ENCODE data around the gene PTPRQ.

Gene PTPRQ, protein sequence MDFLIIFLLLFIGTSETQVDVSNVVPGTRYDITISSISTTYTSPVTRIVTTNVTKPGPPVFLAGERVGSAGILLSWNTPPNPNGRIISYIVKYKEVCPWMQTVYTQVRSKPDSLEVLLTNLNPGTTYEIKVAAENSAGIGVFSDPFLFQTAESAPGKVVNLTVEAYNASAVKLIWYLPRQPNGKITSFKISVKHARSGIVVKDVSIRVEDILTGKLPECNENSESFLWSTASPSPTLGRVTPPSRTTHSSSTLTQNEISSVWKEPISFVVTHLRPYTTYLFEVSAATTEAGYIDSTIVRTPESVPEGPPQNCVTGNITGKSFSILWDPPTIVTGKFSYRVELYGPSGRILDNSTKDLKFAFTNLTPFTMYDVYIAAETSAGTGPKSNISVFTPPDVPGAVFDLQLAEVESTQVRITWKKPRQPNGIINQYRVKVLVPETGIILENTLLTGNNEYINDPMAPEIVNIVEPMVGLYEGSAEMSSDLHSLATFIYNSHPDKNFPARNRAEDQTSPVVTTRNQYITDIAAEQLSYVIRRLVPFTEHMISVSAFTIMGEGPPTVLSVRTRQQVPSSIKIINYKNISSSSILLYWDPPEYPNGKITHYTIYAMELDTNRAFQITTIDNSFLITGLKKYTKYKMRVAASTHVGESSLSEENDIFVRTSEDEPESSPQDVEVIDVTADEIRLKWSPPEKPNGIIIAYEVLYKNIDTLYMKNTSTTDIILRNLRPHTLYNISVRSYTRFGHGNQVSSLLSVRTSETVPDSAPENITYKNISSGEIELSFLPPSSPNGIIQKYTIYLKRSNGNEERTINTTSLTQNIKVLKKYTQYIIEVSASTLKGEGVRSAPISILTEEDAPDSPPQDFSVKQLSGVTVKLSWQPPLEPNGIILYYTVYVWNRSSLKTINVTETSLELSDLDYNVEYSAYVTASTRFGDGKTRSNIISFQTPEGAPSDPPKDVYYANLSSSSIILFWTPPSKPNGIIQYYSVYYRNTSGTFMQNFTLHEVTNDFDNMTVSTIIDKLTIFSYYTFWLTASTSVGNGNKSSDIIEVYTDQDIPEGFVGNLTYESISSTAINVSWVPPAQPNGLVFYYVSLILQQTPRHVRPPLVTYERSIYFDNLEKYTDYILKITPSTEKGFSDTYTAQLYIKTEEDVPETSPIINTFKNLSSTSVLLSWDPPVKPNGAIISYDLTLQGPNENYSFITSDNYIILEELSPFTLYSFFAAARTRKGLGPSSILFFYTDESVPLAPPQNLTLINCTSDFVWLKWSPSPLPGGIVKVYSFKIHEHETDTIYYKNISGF (N-terminal part only)

DNA sequence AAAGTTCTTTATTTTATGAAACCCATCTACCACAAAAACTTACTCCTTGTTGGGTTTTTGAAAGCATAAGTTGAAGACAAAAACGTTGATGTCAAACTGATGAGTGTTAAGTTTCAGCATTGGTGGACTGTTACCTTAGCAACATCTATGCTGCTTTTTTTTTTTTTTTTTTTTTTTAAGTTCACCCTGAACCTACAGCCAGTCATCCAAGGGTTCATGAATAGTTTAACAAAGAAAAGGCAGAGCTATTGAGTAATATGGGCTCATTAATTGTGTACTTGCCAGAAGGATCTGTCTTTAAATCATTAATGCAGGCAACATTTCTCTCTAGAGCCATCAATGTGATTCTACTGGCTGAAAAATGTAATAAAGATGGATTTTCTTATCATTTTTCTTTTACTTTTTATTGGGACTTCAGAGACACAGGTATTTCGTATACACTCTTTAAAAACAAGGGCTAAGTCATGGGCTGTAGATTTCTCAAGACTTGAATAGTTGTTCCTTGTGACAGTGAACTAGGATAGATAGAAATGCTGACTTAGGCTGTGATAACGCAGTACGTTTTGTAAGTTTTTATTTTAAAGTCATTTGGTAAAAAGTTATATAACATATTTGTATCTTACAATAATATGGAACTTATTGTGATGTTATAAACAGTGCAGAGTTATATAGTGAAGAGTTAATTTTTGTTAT, at the start of gene PTPRQ:
Gene PTPRQ (plus strand): TSS at position 262 of the 693 bp plus-strand sequence. CDS start 111 bp downstream, at position 373.
- DNase-seq (ENCODE audit: low read depth, low spot score): peak; percentile 22
- H3K27ac ChIP-seq: no peak within 1 kb of the TSS

DNA sequence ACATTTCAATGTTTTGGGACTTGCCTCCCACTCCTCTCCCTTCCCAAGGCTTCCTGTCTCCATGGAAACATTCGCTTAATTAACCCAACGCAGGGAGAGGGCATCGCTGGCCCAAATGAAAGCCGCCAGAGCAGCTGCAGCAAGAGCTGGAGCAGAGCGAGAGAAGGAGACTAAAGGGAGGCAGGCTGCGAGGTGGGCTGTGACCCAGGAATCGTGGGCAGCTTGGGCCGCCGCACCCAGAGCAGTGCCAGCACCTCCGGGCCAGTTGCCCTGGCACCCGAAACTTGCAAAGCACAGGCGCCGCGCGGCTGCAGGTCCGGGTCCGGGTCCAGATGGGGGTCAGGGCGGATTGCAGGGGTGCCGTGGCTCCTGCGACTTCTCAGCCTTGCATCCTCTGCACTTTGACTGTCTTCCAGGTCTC, 43.5 kb upstream of the PTPRQ start:
- H3K27ac ChIP-seq: no peak overlapping the region
- no peak for DNase-seq (ENCODE audit: low read depth, low spot score)

DNA sequence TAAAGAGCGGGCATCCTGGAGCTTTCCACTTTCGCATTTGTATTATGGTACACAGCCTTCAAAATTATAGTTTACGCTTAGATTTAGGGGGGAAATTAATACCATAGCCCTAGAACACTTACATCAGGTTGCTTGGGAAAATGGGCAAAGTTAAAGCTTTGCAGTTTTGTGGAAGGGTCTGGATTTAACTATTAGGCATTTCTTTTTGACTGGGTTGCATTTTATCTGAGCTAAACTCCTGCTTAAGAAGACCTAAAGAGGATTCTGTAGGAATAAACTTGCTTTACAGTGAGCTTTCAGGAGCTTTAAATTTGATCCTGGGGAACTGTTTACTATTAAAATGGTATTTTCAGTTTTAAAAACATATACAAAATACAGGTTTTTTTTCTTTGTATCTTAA, 42.8 kb upstream of the PTPRQ start:
- no peak overlapping the region for H3K27ac ChIP-seq
- DNase-seq (ENCODE audit: low read depth, low spot score): no peak

DNA sequence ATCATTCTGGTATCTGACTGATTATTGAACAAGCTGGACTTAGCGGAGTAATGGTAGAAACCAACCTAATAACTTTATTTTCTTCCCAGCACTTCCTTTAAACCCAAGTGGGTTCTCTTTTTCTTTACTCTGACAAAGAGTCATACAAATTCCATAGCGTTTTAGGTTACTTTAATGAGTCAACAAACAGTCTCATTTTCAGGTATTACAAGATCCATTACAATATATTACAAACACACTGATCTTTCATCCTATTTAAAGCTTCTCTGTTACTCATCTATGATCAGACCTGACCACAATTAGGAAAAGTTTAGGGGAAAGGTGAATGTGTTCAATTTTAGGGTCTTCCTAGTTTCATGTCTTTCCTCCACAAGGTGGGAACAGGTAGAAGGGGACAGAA, 39.4 kb upstream of the PTPRQ start:
- no peak overlapping the region for H3K27ac ChIP-seq
- no peak for DNase-seq (ENCODE audit: low read depth, low spot score)

DNA sequence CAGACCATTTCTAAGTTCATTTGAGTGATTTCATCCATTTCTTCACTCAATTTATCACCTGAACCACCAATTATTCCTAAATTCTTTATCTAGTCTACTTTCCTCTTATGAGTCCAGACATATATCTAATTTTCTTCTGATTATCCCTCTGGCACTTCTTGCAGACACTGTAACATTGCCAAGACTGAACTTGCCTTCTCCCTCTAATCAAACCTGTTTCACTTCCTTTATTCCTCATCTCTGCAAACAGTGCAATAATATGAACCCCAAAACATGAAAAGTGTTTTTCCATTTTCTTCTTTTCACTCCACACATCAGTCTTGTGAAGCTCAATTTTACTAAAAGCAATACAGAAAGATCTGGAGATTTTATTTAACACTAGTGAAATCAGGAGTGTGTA, 37.8 kb upstream of the PTPRQ start:
- DNase-seq (ENCODE audit: low read depth, low spot score): no peak
- H3K27ac ChIP-seq: no peak overlapping the region

DNA sequence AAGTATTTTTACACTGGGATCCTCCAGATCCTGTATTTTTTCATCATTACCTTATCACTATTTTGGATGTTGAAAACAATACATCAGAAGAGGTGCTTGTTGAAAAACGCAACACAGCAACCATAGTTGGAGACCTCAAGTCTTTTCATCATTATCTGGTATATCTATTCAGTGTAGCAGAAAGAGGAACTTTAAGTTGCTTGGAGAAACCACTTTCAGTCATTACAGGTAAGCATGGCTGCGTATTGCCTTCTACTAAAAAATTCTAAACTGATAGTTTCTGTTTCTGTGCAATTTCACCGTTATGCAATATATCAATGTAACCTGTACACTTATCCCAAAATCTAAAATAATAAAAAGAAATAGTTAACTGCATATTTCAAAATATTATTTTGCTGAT, 32.2 kb upstream of the PTPRQ start:
- H3K27ac ChIP-seq: no peak overlapping the region
- DNase-seq (ENCODE audit: low read depth, low spot score): no peak

DNA sequence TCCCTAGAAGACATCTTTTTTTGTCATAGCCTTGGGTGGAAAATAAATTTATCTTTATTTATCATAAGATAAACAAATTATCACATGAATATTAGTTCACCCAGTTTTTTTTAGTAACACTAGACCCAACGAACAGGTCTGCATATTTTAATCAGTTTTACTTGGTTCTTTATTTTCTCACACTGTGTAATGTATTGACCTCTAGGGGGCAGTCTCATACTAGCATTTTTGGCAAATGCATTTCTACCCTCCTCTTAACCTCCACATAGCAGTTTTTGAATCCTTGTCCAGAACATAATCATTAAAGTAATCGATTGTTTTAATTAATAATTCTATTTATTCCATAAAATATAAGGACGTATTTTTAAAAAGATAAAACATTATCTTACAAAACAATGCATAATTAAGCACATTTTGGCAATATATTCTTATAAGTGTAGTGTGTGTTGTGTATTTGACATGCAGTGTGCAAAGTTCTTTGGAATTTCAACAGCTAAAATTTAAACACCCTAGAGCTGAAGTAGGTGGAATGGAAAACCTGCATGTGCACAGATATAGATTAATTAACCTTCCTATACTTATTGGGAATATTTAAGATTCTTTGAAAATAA, 31.6 kb upstream of the PTPRQ start:
- H3K27ac ChIP-seq: no peak overlapping the region
- no peak for DNase-seq (ENCODE audit: low read depth, low spot score)

DNA sequence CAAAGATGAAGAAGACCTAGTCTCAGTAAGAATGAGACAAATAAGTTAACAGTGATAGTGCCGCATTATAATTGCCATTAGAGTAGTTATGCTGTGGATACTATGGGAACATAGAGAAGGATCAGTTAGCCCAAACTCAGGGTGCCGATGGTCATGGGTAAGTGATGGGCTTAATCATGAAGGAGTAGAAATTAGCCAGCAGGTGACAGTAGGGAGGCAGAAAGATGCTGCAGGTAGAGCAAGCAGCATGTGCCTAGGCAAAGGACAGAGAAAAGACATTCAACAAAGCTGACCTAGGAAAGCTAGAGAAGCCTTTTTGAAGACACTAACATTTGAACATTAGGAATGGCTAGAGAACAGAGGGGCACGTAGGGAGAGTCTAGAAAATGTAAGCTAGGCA, 30.6 kb upstream of the PTPRQ start:
- DNase-seq (ENCODE audit: low read depth, low spot score): no peak
- no peak overlapping the region for H3K27ac ChIP-seq

DNA sequence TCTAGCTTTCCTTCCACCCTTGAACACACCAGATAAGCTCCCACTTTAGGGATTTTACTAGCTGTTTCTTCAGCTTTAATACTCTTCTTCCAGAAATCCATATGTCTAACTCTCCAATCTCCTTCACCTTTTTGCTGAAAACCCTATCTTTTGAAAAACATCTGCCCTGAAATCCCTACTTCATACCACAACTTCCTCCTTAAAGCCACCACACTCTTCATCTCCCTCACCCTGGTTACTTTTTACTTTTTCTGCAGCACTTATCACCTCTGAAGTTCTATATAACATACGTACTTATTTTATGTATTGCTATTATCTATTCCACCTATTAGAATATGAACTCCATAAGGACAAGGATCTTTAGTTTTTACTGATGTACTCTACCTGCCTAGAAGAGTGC, 28.6 kb upstream of the PTPRQ start:
- DNase-seq (ENCODE audit: low read depth, low spot score): no peak

DNA sequence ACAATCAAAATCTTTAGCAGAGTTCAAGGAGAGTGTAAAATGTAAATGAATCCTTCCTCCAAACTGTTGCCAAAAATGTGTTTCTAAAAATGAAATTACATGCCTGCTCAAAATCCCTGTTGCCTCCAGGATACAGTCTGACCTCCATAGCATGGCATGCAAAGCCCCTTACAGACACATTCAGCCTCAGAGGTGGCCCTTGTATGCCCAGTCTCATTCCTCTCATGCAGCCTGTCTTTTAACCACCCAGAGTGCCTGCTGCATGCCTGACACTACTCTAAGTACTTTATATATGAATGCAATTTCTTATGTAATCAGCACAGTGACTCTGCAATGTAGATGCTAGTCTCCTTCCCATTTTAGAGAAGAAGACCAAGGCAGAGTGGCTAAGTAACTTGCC, 24.4 kb upstream of the PTPRQ start:
- no peak for DNase-seq (ENCODE audit: low read depth, low spot score)
- H3K27ac ChIP-seq: no peak overlapping the region

More for the DNA sequence above, 28.6 kb upstream of the PTPRQ start:
- no peak overlapping the region for H3K27ac ChIP-seq

DNA sequence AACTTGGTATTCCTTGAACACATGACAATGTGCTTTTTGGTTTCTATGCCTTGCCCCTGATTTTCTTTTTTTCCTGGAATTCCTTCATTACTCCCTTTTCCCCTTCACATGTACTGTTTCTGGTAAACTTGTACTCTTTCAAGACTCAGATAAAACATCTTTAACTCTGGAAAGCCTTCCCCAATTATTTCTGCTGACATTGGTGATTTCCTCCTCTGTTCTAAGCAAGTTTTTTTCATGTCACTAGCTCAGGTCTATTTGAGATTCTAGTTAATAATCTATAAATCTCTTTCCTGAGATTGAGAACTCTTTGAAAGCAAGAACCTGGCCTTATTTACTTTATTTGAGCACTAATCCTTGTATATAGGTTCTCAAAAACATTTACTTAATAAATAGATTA, 24.0 kb upstream of the PTPRQ start:
- no peak overlapping the region for H3K27ac ChIP-seq
- DNase-seq (ENCODE audit: low read depth, low spot score): no peak

DNA sequence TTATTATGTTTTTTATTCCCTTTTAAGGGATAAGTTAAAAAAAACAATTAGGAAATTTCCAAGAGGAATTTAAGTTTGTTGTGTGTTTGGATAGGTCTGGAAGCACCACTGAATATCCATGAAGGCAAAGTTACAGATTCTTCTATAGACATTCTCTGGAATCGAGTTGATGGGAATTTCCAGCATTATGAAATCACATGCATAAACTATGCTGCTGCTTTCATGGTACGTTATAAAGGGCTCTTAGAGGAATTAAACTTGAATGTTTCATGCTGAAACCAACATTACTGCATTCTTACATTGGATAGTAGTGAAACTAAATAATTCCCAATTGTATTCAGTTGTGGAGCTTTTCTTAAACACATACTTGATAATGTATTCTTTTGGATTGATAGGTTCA, 21.5 kb upstream of the PTPRQ start:
- no peak for DNase-seq (ENCODE audit: low read depth, low spot score)
- no peak overlapping the region for H3K27ac ChIP-seq

DNA sequence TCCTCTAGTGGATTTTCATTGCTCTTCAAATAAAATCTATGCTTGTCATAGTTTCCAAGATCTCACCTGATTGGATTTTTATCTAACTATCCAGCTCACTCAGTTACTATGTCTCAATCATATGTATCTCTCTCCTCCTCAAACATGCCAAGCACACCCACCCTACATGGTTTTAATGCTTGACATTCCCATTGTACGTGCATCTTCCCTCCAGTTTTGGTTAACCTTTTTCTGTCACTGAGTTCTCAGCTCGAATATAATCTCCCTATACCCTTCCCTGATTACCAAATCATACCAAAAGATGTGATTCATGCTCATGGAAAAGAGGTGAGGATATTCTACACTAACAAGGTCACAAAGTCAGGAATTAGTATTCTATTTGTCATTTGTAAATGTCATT, 12.0 kb upstream of the PTPRQ start:
- no peak overlapping the region for H3K27ac ChIP-seq
- no peak for DNase-seq (ENCODE audit: low read depth, low spot score)

DNA sequence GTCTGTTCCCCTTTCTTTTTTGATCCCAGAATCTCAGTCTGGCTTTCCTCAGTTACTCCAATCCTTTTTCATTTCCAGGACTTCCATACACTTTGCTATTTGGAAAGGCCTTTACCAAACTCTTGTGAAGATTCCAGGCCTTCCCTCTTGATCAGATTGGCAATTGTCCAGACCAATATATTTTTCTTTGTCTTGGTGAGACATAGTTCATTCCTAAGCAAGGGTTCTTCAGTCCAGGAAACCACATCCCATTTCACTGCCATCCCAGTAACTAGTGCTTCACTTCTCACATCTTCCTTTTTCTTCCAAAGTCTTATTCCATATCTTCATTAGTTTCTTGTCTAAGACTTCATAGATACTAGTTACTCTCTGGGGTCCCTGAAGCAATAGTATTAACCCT, 2.1 kb upstream of the PTPRQ start:
- peak; percentile 6 for DNase-seq (ENCODE audit: low read depth, low spot score)
- H3K27ac ChIP-seq: no peak overlapping the region

DNA sequence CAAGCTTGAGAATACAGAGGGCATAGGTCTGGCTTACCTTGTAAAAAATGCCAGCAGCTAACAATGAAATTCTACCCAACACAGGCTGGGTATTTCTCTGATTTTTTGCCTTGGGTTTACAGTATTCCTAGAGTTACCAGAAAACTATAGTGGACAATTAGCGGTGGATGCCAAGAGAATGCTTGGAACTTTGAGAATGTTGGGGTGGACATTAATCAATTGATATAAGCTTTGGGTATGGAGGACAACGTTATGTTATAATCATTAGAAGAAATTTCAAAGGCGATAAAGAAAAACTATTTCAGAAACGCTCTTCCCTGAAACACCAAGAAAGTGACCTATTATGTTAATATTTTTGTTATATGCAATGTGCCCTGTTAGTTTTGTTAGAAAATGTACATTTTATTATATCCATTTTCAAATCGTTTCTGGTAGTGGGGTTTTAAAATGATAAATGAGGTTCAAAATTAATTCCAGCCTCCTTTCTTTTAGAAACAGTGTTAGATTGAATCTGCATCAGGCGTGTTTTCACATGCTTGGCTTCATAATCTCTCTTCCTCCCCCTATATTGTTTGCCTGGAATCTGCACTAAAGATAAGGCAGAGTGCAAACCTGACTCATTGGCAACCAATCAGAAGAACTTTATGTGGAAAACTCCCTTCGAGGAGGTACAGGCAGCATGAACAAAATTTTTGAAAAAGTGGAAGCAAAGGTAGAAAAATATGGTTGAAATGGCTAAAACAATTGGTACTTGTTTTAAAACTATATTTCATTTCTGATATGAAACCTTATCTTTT, 1.4 kb upstream of the PTPRQ start:
- H3K27ac ChIP-seq: no peak overlapping the region
- DNase-seq (ENCODE audit: low read depth, low spot score): peak; percentile 37

DNA sequence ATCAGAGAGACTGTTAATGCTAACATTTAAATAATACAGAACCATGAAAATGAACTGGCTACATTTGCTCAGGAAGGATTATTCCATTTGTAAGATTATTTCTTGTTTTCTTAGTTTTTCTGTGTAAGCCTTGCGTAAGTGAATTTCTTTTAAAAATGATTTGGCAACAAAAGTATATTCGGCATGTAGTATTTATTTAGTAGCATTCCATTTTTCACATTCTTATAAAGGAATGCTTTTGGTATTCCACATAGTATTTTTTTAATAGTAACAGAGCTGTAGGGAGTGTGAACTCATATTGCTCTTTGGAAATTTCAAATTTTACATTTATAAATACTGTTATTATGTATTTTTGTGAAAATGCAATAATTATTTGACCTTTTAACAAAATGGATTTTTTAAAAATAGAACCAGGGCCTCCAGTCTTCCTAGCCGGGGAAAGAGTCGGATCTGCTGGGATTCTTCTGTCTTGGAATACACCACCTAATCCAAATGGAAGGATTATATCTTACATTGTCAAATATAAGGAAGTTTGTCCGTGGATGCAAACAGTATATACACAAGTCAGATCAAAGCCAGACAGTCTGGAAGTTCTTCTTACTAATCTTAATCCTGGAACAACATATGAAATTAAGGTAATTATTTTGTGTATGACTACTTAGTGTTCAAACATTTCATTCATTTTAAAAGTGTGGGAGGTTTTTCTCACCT, 1.2 kb downstream of the PTPRQ start:
- DNase-seq (ENCODE audit: low read depth, low spot score): no peak

DNA sequence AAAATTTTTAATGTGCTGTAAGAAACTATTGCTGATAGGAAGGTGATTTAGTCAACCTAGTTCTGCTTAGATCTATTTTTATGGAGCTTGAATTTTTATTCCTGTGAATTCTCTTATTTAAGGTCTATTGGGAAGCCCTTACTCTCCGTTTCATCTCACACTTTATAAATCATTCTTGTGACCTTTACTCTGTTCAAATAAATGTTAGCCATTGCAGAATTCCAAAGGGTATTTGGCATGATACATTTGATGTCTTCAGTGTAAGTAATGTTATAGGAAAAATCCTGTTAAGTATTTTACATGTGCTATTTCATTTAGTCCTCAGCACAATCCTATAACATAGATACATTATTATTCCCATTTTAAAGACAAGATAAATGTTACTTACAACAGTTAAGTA, 12.5 kb downstream of the PTPRQ start:
- DNase-seq (ENCODE audit: low read depth, low spot score): no peak
- no peak overlapping the region for H3K27ac ChIP-seq

More for the DNA sequence above, 1.2 kb downstream of the PTPRQ start:
- H3K27ac ChIP-seq: no peak overlapping the region

DNA sequence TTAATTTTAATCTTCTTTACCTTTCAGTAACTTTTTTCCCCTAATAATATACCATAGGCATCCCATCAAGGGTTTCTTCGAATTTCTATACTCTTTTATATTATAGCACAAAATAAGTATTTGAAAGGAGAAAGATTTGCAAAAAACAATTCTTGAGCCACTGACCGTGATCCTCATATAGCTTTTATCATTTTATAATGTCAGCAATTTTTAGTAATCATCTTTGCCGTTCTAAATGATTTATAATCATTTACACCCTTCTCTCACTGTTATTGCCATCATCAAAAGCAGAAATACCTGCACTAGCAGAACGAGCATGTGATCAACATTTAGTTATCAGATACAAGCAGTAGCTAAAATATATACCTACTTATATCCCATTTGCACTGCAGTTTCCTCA, 16.9 kb downstream of the PTPRQ start:
- DNase-seq (ENCODE audit: low read depth, low spot score): no peak
- no peak overlapping the region for H3K27ac ChIP-seq
